ENCODE measurements around the gene FIS1.
"Not testable (repeated sequence)": the region's sequence is repeated elsewhere in the genome, so short reads cannot be mapped to it uniquely, and the experiment has no call there.

FIS1 gene

DNA sequence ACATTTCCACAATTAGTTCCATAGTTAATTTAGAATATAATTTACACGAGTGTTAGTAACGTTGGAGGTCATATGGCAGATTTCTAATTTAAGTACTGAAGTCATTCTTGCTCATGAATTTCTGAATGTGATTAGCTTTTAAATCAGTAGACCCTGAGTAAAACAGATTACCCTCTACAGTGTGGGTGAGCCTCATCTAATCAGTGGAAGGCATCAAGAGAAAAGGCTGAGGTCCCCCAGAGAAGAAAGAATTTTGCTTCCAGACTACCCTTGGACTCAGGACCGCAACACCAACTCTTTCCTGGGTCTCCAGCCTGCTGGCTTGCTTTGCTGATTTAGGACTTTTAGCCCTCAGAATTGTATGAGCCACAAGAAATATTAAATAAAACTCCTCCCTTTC is 43.6 kb upstream of the FIS1 start:
- TF ChIP-seq CTCF (IDR thresholded peaks at IDR 0.05; ENCODE audit: insufficient read depth, low read length, missing control alignments), result no peak
- ChIA-PET POLR2A (no interaction called here), CTCF (interaction anchor here (1.1 to 2.1 kb wide), 5 partner anchors 10 to 144 kb away, joined by 3 to 7 read pairs (median 4); no protein-coding TSS in a partner anchor)
- no peak for DNase-seq (ENCODE audit: low read depth, low spot score)
- H3K4me3 ChIP-seq (ENCODE audit: low read depth, low read length), result no peak overlapping the region

DNA sequence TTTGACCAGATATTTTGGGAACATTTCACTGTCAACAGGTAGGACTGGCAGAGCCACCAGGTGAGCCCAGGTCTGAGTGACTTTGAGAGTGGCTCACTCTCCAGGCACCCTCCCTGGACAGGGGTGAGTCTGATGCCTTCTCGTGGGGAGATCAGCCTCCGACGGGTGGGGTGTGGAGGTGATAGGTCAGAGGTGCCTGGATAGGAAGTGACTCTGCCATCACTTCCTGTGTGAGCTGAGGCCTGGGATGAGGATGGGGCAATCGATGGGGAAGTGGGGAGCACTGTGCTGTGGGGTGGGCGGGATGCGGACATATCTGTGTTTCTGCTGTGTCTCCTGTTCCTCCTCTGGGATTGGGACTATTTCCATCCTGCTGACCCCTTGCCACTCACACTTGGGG is 42.2 kb upstream of the FIS1 start:
- no peak overlapping the region for H3K4me3 ChIP-seq (ENCODE audit: low read depth, low read length)
- CTCF ChIA-PET, result interaction anchor here (10.8 kb wide), 1 partner anchor 143 kb away, joined by 283 read pairs; no protein-coding TSS in a partner anchor
- no peak for DNase-seq (ENCODE audit: low read depth, low spot score)
- no peak for TF ChIP-seq CTCF (IDR thresholded peaks at IDR 0.05; ENCODE audit: insufficient read depth, low read length, missing control alignments)
- POLR2A ChIA-PET, result no interaction called here

DNA sequence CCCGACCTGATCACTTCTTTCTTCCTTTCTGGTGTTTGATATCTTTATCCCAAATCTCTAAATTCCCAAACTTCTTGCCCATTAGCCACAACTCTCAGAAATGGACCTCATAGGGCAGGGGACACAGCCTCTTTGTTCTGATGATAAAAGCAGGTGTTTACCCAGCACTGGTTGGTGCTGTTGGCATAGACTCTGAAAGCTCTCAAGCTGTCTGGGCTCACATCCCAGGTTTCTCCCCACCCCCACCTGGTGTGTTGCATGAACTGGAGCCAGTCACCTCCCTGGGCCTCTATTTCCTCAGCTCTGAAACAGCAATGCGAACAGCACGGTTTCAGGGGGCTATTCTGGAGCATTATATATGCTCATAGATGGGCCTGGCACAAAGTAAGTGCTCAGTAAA is 41.0 kb upstream of the FIS1 start:
- POLR2A ChIA-PET; H3K4me3 ChIP-seq (ENCODE audit: low read depth, low read length); DNase-seq (ENCODE audit: low read depth, low spot score): not testable (repeated sequence)
- CTCF ChIA-PET, result interaction anchor here (1.0 to 10.8 kb wide), 5 partner anchors 10 to 141 kb away, joined by 3 to 283 read pairs (median 5); no protein-coding TSS in a partner anchor

- ChIA-PET CTCF (interaction anchor here (1.0 to 10.8 kb wide), 5 partner anchors 10 to 210 kb away, joined by 3 to 283 read pairs (median 5); no protein-coding TSS in a partner anchor), POLR2A (no interaction called here)
- no peak for TF ChIP-seq CTCF (IDR thresholded peaks at IDR 0.05; ENCODE audit: insufficient read depth, low read length, missing control alignments)
- DNase-seq (ENCODE audit: low read depth, low spot score), result no peak
- no peak overlapping the region for H3K4me3 ChIP-seq (ENCODE audit: low read depth, low read length)
Observed at GRCh38 chr7:101285171-101285570, 40.3 kb upstream of the FIS1 start.

DNA sequence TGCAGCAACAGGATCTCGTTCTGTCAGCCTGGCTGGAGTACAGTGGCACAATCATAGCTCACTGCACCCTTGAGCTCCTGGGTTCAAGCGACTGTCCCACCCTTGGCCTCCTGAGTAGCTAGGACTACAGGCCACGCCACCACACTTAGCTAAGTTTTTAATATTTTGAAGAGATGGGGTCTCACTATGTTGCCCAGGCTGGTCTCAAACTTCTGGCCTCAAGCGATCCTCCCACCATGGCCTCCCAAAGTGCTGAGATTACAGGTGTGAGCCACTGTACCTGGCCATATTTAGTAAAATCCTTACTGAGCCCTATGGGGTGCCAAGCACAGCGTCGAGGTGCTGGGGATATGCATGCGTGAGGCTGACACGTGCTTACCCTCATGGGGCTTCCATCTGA is 36.0 kb upstream of the FIS1 start:
- CTCF ChIA-PET, result interaction anchor here (2.3 to 10.8 kb wide), 5 partner anchors 7 to 136 kb away, joined by 7 to 283 read pairs (median 31); partner anchors contain the start of gene FIS1
- POLR2A ChIA-PET, result not testable (repeated sequence)

GRCh38 chr7:101278461-101279292 is 33.8 kb upstream of the FIS1 start:
- no peak for DNase-seq (ENCODE audit: low read depth, low spot score)
- H3K4me3 ChIP-seq (ENCODE audit: low read depth, low read length), result no peak overlapping the region
- POLR2A ChIA-PET, result no interaction called here
- CTCF ChIA-PET, result interaction anchor here (1.2 to 10.8 kb wide), 5 partner anchors 10 to 134 kb away, joined by 3 to 283 read pairs (median 7); no protein-coding TSS in a partner anchor
- TF ChIP-seq CTCF (IDR thresholded peaks at IDR 0.05; ENCODE audit: insufficient read depth, low read length, missing control alignments), result no peak

More for the DNA sequence above, 36.0 kb upstream of the FIS1 start:
- not testable (repeated sequence) for DNase-seq (ENCODE audit: low read depth, low spot score); H3K4me3 ChIP-seq (ENCODE audit: low read depth, low read length)

DNA sequence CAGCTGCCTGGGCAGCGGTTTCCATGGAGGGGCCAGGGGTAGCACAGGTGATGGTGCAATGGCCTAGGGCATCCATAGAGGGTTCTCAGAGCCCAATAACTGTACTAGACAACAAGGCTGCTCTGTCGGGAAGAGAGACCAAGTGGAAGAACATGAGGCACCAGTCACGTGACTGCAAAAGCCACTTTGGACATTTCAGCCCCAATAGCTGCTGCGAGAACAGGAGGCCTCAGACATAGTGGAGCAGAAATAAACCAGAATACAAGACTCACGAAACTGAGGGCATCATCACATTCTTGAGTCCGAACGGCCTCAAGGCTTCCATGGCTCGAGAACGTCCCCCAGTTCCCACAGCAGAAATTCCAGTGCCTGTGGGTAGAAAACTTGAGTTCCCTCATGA is 32.3 kb upstream of the FIS1 start:
- H3K4me3 ChIP-seq (ENCODE audit: low read depth, low read length), result no peak overlapping the region
- ChIA-PET POLR2A (no interaction called here), CTCF (interaction anchor here (1.1 to 10.8 kb wide), 3 partner anchors 12 to 133 kb away, joined by 3 to 283 read pairs (median 67); no protein-coding TSS in a partner anchor)
- TF ChIP-seq CTCF (IDR thresholded peaks at IDR 0.05; ENCODE audit: insufficient read depth, low read length, missing control alignments), result no peak
- no peak for DNase-seq (ENCODE audit: low read depth, low spot score)

All from AG04449 (cell line).